Mucosa of gallbladder (tissue), 1 donor: ENCODE data around the gene CFAP157. TPM values are rescaled to one million over a fixed set of nuclear protein-coding genes. Genes with fewer than 3 reads are reported as not detected.
A peak's percentile ranks its signal among the peaks of the same experiment; 100 is the strongest.

Experiments
- DNase-seq: peaks from one replicate; pipeline ENCODE4 v3.0.0-alpha.2; 2020; ENCODE audit warnings: low spot score
- total RNA-seq: library from RNA; stranded (reverse); gene quantifications from one replicate; pipeline ENCODE4 v1.2.1, GENCODE V29; 2021
- donor health status: DM: no; HTN: no; CAD: no.

CFAP157 gene
- total RNA-seq, 1 donor from 2014 or later = 1.4 TPM

DNA sequence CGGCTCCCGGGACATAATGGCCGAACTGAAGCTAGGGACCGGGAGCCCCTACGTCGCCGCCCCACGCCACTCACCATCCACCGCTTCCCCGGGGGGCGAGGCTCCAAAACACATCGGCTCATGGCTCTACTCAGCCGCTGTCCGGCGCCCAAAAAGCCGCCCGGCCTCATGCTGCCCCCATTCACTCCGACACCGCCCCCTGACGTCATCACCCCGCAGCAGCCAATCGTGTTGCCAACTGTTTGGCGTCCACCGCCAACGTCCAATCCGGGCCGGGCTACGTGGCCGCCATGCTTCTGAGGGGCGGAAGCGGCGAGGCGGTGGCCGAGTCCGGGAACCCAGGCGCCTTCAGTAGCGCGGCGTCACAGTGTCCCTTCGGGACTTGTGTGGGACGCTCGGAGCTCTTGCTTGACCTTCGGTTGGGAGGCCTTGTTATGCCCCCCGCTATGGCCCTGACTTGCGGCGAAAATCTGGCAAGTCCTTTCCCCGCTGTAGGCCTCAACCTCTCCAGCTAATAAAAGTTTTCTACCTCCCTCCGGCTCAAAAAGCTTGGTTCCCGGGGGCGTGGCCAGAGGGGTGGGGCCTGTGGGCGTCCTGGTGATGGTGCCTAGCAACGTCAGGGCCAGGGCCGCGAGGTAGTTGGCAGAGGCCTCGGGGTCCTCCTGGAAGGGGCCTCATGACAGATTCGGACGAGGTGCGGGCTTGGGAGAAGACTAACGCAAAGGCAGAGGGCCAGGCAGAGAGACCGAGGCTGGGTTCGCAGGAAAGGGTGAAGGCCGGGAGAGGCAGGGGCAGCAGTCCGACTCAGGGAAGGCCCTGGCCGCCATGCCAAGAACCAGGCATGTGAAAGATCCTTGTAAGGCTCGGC lies 8.9 kb downstream of the CFAP157 start, which contains the start of the genes PTRH1 and TTC16:
Gene PTRH1, minus strand, starts transcription at position 194 of the 868 bp plus-strand sequence. Its CDS starts 24 bp downstream, at position 170.
Gene TTC16, plus strand, starts transcription at position 610 of the 868 bp plus-strand sequence. Its CDS starts 67 bp downstream, at position 677.
- DNase-seq = peak; percentile 97

DNA sequence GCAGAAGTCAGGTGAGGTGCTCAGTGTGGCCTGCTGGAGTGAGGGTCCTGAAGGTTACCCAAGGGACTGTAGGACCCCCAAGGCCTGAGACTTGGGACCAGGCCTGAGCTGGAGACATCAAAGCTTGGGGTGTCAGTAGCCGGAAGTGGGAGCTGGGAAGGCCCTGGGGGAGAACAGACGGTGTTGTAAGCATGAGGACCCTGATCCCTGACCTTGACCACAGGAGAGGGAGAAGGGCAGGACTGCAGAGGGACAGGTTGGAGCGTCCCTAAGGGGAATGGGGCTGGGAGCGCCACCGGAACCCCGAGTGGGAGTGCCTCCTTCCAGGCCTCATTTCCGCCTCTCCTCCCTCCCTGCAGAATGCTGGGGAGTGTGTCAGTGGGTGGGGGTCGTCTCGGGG lies 9.6 kb downstream of the CFAP157 start:
- no peak for DNase-seq

DNA sequence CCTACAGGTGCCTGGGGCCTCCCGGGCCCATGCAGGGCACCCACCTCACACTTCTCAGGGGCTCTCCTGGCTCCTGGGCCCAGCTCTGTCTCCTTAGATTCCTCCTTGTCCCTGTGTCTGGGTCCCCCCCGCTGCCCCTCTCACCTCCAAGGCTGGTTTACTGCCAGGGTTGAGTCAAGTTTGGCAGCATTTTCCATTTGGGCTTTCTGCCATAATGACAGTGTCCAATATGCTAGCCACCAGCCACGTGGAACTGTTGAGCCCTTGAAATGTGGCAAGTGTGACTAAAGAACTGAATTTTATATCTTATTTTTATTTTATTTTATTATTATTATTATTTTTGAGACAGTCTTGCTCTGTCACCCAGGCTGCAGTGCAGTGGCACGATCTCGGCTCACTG lies 11.0 kb downstream of the CFAP157 start:
- no peak for DNase-seq

DNA sequence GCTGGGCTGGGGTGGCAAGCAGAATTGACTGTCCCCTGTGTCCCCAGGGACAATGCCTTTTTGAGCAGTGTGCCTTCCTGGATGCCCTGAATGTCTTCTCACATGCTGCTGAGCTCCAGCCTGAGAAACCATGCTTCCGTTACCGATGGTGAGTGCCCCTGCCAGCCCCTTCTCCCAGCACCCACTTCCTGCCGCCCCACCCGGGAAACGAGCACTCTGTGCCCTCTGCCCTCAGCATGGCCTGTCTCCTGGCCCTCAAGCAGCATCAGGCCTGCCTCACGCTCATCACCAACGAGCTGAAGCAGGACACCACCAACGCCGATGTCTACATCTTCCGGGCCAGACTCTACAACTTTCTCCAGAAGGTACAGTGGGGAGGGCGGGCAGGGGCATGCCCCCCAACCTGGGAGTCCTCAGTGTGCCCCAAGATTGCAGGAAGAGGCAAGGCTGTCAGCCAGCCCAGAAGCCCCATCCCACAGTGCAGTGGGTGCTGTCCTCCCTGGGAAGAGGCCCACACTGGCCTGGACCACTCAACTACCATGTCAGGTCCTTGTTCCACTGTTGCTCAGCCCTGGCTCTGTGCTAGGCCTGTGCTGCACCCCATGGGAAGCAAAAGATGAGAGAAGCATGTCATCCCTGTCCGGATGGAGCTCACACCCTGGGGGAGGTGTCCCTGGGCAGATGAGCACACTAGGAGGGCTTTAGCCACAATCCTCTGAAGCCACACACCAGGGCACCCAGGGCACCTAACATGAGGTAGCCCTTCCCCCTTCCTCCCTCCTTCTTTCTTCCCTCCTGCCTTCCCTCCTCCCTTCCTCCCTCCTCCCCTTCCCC lies 13.5 kb downstream of the CFAP157 start:
- DNase-seq = no peak

DNA sequence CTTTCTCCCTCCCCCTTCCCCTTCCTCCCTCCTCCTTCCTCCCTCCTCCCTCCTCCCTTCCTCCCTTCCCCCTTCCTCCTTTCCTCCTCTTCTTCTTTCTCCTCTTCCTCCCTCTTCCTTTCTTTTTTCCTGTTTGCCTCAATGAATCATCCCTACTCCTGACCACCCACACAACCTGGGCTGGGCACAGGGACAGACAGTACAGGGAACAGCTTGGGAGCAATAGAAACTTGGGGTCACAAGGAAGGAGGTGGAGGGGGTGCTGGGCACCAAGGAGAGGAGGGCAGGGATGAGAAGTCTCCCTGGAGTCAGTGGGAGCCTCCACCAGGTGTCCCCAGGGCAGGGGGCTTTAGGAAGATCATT lies 14.1 kb downstream of the CFAP157 start:
- no peak for DNase-seq

DNA sequence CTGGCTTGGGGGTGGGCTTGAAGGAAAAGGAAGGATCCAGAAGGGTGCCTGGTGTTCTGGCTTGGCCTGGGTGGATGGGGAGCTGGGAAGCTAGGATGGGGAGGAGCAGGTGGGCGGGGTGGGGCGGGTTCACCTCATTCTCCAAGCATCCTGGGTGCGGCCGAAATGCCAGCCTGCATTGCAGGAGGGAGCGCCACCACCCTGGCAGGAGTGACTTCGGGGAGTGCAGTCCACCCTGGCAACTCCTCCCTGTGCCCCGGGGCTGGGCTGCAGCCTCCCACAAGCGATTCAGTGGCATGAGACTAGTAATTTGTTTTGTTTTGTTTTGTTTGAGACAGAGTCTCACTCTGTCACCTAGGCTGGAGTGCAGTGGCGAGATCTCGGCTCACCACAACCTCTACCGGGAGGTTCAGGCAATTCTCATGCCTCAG lies 14.6 kb downstream of the CFAP157 start:
- no peak for DNase-seq

DNA sequence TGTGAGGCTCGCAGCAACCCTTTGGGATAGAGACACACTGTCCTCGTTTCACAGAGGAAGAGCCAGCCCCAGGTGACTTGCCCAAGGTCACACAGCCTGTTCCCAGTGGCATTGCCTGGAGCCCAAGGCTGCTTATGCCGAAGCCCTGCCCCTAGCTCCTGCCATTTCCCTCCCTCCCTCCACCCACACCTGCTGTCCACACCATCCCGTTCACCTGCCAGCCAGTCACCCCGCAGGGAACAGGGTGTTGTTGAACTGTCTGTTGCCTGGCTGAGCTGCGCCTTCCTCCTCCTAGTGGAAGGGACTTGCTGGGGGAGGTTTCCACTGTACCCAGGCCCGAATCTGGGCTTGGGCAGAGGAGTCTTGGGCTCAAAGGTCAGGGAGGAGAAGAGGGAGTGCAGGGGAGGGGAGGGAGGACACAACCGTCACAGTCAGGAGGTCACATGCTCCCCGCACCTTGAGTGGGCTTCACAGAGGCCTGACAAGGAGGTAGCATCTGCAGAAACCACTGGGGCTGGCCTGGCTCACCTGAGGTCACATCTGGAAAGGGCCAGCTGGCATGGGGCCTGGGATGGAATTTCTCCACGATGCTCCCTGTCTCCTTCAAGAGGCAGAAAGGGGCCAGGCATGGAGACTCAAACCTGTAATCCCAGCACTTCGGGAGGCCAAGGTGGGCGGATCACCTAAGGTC lies 15.4 kb downstream of the CFAP157 start:
- DNase-seq = no peak

DNA sequence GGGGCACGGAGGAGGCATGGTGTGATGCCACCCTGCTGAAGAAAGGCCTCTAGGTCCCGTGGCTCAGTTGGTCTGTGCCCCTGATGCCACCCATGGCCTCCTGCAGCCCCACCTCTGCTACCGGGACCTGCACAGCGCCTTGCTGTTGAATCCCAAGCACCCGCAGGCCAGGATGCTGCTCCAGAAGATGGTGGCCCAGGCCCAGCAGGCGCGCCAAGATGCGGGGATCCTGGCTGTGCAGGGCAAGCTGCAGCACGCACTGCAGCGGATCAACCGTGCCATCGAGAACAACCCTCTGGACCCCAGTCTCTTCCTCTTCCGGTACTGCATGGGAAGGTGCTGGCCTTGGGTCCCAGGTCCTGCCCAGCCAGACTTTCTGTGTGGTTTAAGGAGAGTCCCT lies 16.2 kb downstream of the CFAP157 start:
- no peak for DNase-seq

DNA sequence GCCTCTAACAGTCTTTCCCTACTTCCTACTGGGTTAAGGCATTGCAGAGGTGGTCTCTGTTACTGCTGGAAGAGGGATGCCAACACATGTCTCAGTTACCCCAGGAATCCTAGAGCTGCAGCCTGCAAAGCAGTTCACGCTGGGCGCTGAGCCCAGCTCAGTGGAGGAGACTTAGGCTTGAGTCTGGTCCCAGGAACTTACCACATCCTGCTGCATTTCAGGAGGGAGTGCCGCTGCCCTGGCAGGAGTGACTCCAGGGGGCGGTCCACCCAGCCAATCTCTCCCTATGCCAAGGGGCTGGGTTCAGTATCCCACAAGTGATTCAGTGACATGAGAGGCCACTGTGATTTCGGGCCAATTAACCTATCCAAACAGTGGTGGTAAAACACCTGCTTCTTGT lies 16.7 kb downstream of the CFAP157 start:
- DNase-seq = no peak

DNA sequence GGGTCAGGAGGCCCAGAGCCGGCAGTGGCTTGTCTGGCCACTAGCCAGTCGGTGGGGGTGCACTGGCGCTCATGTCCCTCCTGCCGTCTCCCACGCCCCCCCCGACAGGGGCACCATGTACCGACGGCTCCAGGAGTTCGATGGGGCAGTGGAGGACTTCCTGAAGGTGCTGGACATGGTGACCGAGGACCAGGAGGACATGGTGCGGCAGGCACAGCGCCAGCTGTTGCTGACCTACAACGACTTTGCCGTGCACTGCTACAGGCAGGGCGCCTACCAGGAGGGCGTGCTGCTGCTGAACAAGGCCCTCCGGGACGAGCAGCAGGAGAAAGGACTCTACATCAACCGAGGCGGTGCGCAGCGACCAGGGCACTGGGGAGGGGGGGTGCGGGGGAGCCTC lies 17.2 kb downstream of the CFAP157 start:
- no peak for DNase-seq

DNA sequence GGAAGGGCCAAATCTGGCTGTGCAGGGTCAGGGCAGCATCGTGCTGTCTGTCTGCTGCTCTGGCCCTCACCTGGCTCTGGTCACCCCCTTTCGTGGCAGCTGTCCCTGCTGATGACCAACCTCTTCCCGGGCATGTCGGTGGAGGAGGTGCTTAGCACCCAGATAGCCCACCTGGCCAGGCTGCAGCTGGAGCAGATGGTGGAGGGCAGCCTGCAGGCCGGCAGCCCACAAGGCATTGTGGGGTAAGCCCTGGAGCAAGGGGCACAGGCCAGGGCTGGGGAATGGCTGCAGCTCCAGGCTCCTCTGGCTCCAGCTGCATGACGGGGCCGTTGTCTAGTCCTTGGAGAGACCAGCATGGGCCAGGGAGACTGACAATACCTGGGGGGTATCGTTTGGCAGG lies 20.1 kb downstream of the CFAP157 start:
- no peak for DNase-seq

DNA sequence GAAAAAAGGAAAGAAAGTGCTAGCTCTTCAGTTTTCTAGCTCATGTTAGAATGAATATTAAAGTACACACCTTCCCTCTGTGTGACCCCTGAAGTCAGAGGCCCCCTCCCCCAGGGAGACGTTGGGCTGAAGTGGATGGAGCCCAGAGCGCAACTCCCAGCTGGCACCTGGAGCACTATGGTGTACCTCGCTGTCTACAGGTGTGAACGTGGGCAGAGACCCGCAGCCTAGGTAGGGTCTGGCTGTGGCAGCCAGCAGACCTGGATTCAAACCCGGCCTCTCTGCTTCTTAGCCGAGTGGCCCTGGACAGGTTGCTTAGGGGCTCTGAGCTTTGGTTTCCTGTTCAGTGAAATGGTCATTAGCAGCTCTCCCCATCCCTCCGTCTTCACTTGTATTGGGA lies 22.0 kb downstream of the CFAP157 start:
- DNase-seq = no peak

DNA sequence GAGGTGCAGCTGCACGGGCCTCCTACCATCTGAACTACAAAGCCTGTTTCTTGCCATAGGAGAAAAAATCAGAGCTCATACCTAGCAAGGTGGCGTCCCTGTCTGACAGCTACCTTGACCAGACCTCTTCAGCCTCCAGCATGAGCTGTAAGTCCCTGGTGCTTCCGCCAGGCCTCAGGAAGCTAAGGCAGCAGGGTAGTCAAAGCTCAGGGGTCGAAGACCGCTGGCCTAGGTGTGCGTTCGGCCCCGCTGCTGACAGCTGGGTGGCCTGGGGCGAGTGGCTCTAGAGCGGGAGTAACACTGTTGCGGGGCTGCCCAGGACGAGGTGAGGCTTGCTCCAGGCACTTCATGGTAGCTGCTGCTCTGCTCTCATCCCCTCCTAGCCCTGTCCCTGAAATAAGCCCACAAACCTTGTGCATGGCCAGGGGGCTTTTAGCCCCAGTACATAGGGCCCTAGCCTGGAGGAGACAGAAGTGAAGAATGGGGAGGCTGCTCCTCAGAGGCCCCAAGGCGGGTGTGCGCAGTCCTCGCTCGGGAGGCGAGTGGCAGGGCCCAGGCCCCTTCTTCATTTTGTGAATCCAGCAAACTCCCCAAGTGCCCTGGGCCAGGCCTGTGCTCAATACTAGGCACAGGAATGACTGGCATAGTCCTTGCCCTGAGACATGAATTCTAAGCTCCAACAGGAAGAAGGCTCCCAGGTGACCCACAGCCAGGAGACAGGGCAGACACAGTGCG lies 22.9 kb downstream of the CFAP157 start:
- DNase-seq = no peak

DNA sequence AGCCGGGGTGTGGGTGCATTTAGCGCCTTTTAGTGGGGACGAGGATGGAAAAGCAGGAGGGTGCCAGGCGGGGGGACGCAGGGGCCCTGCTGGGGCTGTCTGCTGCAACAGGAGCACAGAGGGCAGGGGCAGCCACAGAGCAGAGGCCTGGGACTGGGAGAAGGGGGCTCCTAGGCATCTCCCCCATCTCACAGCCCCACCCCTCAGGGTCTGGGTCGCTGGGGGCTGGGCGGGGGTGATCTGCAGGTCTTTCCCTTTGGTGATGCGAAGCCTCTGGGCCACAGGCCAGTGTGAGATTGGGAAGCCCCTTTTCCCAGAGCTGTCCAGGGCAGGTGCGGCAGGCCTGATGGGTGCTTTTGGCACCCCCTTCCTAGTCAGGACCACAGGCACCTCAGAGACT lies 23.5 kb downstream of the CFAP157 start:
- DNase-seq = no peak

DNA sequence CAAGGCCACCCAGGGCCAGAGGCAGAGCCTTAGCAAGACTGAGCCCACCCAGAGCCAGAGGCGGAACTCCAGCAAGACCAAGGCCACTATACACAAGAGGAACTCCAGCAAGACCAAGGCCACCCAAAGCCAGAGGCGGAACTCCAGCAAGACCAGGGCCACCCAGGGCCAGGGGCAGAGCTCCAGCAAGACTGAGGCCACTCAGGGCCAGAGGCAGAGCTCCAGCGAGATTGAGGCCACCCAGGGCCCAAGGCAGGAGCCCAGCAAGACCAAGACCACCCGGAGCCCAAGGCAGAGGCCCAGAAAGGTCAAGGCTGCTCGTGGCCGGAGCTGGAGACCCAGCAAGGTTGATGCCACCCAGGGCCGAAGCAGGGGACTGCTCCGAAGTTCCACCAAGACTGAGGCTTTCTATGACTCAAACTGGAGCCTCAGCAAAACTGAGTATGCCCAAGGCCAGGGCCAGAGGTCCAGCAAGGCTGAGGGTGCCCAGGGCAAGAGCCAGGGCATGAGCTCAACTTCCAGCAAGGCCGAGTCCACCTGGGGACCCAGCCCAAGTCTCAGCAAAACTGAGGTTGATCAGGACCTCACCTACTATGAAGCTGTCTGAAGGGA lies 24.1 kb downstream of the CFAP157 start:
- no peak for DNase-seq

DNA sequence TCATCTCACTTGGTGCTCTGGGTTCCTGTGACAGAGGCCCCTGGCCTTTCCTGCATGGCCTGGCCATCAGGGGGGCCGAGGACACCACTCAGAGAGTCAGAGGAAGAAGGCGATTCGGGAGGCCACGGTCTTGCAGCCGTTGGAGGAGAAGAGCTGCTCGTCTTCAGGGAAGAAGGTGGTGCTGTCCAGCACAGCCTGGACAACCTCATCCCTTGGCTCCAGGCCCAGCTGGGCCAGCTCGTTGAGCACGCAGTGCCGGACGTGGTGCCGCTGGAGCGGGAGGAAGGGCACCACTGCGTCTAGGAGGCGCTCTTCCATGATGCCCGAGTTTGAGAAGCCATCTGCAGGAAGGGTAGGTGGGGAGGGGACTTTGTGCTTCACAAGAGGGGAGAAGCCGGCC lies 25.1 kb downstream of the CFAP157 start:
- DNase-seq = peak; percentile 43

DNA sequence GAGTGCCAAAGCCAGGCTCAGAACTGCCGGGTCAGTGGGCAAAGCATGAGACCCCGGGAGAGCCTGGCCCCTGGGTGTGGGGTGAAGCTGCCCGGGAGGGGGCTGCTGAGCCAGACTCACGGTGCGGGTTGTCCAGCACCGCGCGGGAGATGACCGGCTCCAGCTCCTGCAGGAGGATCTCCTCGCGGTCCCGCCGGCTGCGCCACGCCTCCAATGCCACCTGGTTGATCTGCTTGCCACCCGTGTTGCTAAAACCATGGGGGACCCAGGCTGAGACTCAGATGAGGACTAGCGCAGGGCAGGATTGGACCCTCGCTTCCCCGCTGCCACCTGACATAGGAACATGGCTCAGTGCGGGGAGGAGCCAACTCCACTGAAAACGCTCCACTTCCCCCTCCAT lies 25.7 kb downstream of the CFAP157 start:
- DNase-seq = no peak

DNA sequence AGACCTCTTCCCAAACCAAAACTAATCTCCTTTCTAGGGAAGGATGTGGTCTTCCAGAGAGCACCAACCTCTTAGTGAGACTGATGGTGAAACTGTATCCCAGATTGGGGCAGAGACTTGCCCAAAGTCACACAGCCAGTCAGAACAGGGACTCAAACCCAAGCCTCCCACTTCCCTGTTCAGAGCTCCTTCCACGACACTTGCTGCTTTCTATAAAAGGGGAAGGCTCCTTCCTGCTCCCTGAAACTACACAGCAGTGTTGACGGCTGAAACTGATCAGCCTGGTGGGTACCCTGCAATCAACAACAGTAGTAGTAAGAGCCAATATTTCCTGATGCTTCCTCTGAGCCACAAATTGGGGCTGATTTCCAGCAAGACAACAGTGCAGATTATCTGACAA lies 26.8 kb downstream of the CFAP157 start:
- DNase-seq = no peak

DNA sequence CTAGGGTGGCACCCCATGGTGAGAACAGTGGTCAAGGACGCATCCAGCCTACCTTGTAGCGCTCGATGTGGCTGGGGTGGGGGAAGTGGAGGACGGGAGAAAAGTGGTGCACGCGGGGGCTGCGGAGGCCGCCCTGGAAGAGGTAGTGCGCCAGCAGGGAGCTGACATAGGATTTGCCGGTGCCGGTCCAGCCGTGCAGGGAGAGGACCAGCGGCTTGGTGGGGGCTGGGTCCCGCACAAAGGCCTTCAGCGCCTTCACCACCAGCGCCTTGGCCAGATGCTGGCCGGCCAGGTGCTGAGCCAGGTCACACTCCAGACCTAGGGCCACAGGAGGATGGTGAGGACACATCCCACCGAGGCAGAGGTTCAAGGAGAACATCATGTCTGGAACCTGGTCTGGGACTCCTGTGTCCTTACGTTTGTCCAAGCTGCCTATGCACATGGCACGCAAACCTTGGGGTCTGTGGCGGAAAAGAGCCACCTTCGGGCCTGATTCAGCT lies 27.5 kb downstream of the CFAP157 start:
- DNase-seq = no peak

DNA sequence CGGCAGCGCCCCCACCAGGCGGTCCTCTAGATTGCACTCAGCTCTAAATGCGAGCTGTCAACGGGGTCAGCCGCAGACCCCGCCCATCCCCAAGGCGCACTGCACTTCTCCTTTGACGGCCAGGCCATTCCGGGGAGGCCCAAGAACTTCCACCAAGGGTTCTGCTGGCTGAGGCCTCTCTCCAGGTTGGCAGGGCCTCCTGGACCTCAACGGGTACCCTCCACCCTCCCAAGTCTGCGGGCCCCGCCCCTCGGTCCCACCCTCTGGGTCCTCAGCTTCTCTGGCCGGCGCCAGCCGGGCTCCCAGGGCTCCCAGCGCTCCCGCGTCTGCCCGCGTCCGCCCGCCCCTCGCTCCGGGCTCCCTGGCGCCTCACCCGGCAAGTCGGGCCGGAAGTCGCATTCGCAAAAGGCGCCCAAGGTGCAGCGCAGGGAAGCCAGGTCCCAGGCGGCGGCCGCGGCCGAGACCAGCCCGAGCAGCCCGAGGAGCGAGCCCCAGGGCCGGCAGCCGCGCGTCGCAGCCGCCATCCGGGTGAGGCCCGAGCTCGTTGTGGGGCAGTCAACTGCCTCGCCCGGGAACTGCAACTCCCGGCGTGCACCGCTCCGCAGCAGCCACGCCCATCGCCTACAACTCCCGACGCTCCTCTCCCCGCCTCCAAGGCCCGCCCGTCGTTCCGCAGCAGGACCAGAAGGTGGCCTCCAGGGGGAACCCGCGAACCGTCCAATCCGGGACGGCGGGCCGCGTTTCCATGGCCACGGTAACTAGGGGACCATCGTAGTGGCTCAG lies 28.1 kb downstream of the CFAP157 start, which contains the start of gene TOR2A:
Gene TOR2A, minus strand, starts transcription at position 548 of the 783 bp plus-strand sequence. Its CDS starts 24 bp downstream, at position 524.
- DNase-seq = peak; percentile 97
